Measurements from ENCODE around the gene TTC21B.

DNA sequence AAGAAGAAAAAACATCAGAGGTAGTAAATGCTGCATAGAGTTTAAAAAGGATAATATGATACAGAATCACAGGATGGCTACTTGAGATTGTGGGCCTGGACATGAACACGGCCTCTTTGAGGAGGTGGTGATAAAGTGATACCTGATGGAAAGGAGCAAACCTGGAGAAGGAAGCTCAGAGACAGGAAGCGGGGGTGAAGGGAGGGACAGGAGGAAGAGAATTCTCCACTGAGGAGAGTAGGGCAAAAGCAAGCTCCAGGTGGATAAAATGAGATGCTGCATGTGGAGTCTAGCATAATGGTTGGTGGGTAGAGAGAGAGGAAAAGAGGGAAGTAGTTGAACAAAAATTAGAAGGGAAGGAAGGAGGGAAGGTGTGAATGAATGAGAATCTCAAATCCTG is 82.6 kb downstream of the TTC21B start:
- TF ChIP-seq, protein P1, sequence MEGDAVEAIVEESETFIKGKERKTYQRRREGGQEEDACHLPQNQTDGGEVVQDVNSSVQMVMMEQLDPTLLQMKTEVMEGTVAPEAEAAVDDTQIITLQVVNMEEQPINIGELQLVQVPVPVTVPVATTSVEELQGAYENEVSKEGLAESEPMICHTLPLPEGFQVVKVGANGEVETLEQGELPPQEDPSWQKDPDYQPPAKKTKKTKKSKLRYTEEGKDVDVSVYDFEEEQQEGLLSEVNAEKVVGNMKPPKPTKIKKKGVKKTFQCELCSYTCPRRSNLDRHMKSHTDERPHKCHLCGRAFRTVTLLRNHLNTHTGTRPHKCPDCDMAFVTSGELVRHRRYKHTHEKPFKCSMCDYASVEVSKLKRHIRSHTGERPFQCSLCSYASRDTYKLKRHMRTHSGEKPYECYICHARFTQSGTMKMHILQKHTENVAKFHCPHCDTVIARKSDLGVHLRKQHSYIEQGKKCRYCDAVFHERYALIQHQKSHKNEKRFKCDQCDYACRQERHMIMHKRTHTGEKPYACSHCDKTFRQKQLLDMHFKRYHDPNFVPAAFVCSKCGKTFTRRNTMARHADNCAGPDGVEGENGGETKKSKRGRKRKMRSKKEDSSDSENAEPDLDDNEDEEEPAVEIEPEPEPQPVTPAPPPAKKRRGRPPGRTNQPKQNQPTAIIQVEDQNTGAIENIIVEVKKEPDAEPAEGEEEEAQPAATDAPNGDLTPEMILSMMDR (conservative IDR thresholded peaks at IDR 0.05): no peak
- TF ChIP-seq EZH2 (IDR thresholded peaks at IDR 0.05; ENCODE audit: low read depth): no peak

All from PC-9 (cell line).